K562 (cell line): ENCODE measurements around the gene PSEN1.

ENCODE experiments used
- FOXA1 ChIP-seq: fragments of 450-650 bp; IDR thresholded peaks from 2 replicates; pipeline ENCODE4 v1.6.1; 2016; ENCODE audit warnings: mild to moderate bottlenecking, borderline replicate concordance
- MAZ ChIP-seq, 2 experiments: fragments of 450-650 bp in 1 of 2; sonication (generic) in 1 of 2; formaldehyde crosslinking; IDR thresholded peaks in 1 of 2; conservative IDR thresholded peaks in 1 of 2; 2 replicates each; pipeline versions ENCODE4 v1.4.0 to v1.5.0; 2020; ENCODE audit warnings: mild to moderate bottlenecking in 1 of 2, missing genetic modification reagents in 1 of 2
- POLR2A ChIP-seq: fragments of 450-650 bp; conservative IDR thresholded peaks from 2 replicates; pipeline ENCODE4 v1.6.1; 2016
- RAD21 ChIP-seq, 2 experiments: fragments of 250-450 bp in 1 of 2; fragments of 450-650 bp in 1 of 2; sonication (Bioruptor Pico) in 1 of 2; formaldehyde crosslinking in 1 of 2; IDR thresholded peaks in 1 of 2; conservative IDR thresholded peaks in 1 of 2; 2 replicates each; pipeline versions ENCODE4 v1.4.0 to v1.8.0; 2020 to 2022; ENCODE audit warnings: mild to moderate bottlenecking in 2 of 2, moderate library complexity in 1 of 2
- RBM39 ChIP-seq: fragments of 200-400 bp; formaldehyde crosslinking; optimal IDR thresholded peaks from 2 replicates; pipeline ENCODE3; 2018; ENCODE audit warnings: low read depth, low read length
- ZBTB1 ChIP-seq: sonication (generic); formaldehyde crosslinking; IDR thresholded peaks from 2 replicates; pipeline ENCODE4 v1.8.1; 2023; ENCODE audit warnings: missing genetic modification reagents, low read depth, mild to moderate bottlenecking, borderline replicate concordance
- ZNF431 ChIP-seq: sonication (generic); formaldehyde crosslinking; IDR thresholded peaks from 2 replicates; pipeline ENCODE4 v1.8.0; 2022; ENCODE audit warnings: mild to moderate bottlenecking, missing genetic modification reagents
- TF ChIP-seq, protein P1 (sequence below), 3 experiments: IDR thresholded peaks in 2 of 3; conservative IDR thresholded peaks in 1 of 3; 2 replicates each; pipeline ENCODE4 v1.5.1; 2011 to 2012; ENCODE audit warnings: low read length in 3 of 3, mild to moderate bottlenecking in 3 of 3, control low read depth in 2 of 3, improper control_type of control experiment in 1 of 3, inconsistent platforms in 1 of 3, low read depth in 1 of 3, mixed read lengths in 1 of 3, moderate library complexity in 1 of 3; ENCODE audit not compliant: insufficient read depth in 2 of 3

- TF ChIP-seq RAD21 (CRISPR knock-in tag; conservative IDR thresholded peaks at IDR 0.05 in 1 of 2, IDR thresholded peaks at IDR 0.05 in 1 of 2), result no peak
- no peak for TF ChIP-seq FOXA1
- TF ChIP-seq RBM39, result no peak
- TF ChIP-seq ZNF431 (CRISPR knock-in tag), result no peak
- no peak for TF ChIP-seq ZBTB1
- no peak for TF ChIP-seq POLR2A
- TF ChIP-seq, protein P1, sequence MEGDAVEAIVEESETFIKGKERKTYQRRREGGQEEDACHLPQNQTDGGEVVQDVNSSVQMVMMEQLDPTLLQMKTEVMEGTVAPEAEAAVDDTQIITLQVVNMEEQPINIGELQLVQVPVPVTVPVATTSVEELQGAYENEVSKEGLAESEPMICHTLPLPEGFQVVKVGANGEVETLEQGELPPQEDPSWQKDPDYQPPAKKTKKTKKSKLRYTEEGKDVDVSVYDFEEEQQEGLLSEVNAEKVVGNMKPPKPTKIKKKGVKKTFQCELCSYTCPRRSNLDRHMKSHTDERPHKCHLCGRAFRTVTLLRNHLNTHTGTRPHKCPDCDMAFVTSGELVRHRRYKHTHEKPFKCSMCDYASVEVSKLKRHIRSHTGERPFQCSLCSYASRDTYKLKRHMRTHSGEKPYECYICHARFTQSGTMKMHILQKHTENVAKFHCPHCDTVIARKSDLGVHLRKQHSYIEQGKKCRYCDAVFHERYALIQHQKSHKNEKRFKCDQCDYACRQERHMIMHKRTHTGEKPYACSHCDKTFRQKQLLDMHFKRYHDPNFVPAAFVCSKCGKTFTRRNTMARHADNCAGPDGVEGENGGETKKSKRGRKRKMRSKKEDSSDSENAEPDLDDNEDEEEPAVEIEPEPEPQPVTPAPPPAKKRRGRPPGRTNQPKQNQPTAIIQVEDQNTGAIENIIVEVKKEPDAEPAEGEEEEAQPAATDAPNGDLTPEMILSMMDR (IDR thresholded peaks at IDR 0.05 in 2 of 3, conservative IDR thresholded peaks at IDR 0.05 in 1 of 3; ENCODE audit: insufficient read depth in 2 of 3, low read depth in 1 of 3, low read length in 3 of 3), result no peak
- TF ChIP-seq MAZ (CRISPR knock-in tag; conservative IDR thresholded peaks at IDR 0.05 in 1 of 2, IDR thresholded peaks at IDR 0.05 in 1 of 2), result no peak
These were observed 124.8 kb downstream of the PSEN1 start for GRCh38 chr14:73261075-73261474.
